ENCODE results near the gene GRB14.

DNA sequence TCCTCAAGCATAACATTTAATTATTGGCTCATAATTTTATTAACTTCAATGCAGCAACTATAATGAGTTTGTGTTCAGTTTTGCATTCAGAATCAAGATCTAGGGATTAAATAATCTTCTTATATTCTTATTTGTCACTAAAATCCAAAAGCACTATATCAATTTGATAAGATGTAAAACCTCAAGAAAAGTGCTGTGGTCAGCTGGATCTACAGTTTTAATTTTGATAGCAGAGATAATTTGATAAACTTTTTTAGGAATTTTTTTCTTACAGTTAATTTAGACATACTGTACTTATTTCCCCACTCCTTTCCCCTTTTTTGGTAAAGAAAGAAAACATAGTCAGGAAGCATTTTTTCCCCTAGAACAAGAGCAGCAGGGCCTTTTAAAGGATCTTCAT, 146.4 kb downstream of the GRB14 start:
- no peak for TF ChIP-seq SPI1 (IDR thresholded peaks at IDR 0.05; ENCODE audit: borderline replicate concordance, low read depth)
- TF ChIP-seq, protein P1, sequence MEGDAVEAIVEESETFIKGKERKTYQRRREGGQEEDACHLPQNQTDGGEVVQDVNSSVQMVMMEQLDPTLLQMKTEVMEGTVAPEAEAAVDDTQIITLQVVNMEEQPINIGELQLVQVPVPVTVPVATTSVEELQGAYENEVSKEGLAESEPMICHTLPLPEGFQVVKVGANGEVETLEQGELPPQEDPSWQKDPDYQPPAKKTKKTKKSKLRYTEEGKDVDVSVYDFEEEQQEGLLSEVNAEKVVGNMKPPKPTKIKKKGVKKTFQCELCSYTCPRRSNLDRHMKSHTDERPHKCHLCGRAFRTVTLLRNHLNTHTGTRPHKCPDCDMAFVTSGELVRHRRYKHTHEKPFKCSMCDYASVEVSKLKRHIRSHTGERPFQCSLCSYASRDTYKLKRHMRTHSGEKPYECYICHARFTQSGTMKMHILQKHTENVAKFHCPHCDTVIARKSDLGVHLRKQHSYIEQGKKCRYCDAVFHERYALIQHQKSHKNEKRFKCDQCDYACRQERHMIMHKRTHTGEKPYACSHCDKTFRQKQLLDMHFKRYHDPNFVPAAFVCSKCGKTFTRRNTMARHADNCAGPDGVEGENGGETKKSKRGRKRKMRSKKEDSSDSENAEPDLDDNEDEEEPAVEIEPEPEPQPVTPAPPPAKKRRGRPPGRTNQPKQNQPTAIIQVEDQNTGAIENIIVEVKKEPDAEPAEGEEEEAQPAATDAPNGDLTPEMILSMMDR (IDR thresholded peaks at IDR 0.05; ENCODE audit: insufficient read depth, low read length) = no peak
- TF ChIP-seq POLR2AphosphoS5 (IDR thresholded peaks at IDR 0.05; ENCODE audit: low read depth) = no peak
- no peak for TF ChIP-seq REST (IDR thresholded peaks at IDR 0.05; ENCODE audit: insufficient replicate concordance, low read depth)

All from HL-60 (cell line).